Lung (tissue), 12 donors: ENCODE measurements around the gene KCNQ4. TPM values are rescaled to one million over a fixed set of nuclear protein-coding genes. Genes with fewer than 3 reads are reported as not detected.
A peak's percentile ranks its signal among the peaks of the same experiment; 100 is the strongest.

Experiments used
- ATAC-seq: fragments of 200-7000 bp; cut with Tn5 transposase; one replicate; pipeline ENCODE4 v1.9.1; 2020; ENCODE audit warnings: moderate number of reproducible peaks; ENCODE audit not compliant: insufficient read depth, low FRiP score
- DNase-seq, 3 donors: peaks; one replicate each; pipeline ENCODE4 v3.0.0-alpha.2; 2013 to 2017
- H3K27ac ChIP-seq, 2 donors: one replicate each; pipeline ENCODE4 v1.5.1; 2013; ENCODE audit warnings: mild to moderate bottlenecking in 2 of 2, moderate library complexity in 2 of 2, control low read depth in 1 of 2, inconsistent platforms in 1 of 2, low read depth in 1 of 2, low read length in 1 of 2
- H3K27me3 ChIP-seq, 3 donors: one replicate each; pipeline ENCODE4 v1.5.1; 2013; ENCODE audit warnings: low read length in 2 of 3; ENCODE audit not compliant: control insufficient read depth in 3 of 3, insufficient read depth in 3 of 3
- H3K36me3 ChIP-seq, 4 donors: one replicate each; pipeline ENCODE4 v1.5.1; 2013; ENCODE audit warnings: low read length in 4 of 4, mild to moderate bottlenecking in 1 of 4, moderate library complexity in 1 of 4; ENCODE audit not compliant: control insufficient read depth in 4 of 4, insufficient read depth in 4 of 4
- H3K4me1 ChIP-seq, 5 donors: one replicate each; pipeline ENCODE4 v1.5.1; 2013; ENCODE audit warnings: low read length in 5 of 5, mild to moderate bottlenecking in 2 of 5, moderate library complexity in 1 of 5; ENCODE audit not compliant: control insufficient read depth in 5 of 5, insufficient read depth in 5 of 5
- H3K4me3 ChIP-seq: one replicate; pipeline ENCODE4 v1.5.1; 2013; ENCODE audit warnings: mild to moderate bottlenecking, control low read depth, moderate library complexity
- H3K9ac ChIP-seq, 2 donors: one replicate each; pipeline ENCODE4 v1.5.1; 2013; ENCODE audit warnings: low read length in 2 of 2, control low read depth in 1 of 2; ENCODE audit not compliant: insufficient read depth in 1 of 2
- H3K9me3 ChIP-seq, 4 donors: one replicate each; pipeline ENCODE4 v1.5.1; 2013; ENCODE audit warnings: low read length in 3 of 4, mild to moderate bottlenecking in 1 of 4, moderate library complexity in 1 of 4; ENCODE audit not compliant: control insufficient read depth in 4 of 4, insufficient read depth in 3 of 4
- CTCF ChIP-seq: IDR thresholded peaks from 2 replicates; pipeline ENCODE4 v1.5.1; 2012; ENCODE audit warnings: mild to moderate bottlenecking; ENCODE audit errors: control extremely low read depth, extremely low read depth
- WGBS, 2 donors: extraction: QIAGEN DNeasy Blood & Tissue Kit; methylation state at CpG; one replicate each; pipeline ENCODE4 v1.1.7; 2013; 5-methylcytosine and 5-hydroxymethylcytosine counted together
- polyA plus RNA-seq, 2 donors: library from polyadenylated mRNA; stranded (reverse); fragments of 200-250 nt; gene quantifications; one replicate each; pipeline ENCODE4 v1.2.1, GENCODE V29; 2013
- total RNA-seq, 2 donors: library from RNA; depleted of rRNA in 1 of 2; stranded (reverse); fragments of >200 nt in 1 of 2; gene quantifications; one replicate each; pipeline ENCODE4 v1.2.1, GENCODE V29; 2014 to 2021
- donor health status: control.
- donor health status: control.
- donor health status: Bipolar disorder and iron deficiency.
- donor health status: healthy.
- donor health status: DM: yes; HTN: yes; CAD: no.

Gene KCNQ4
- total and polyA plus RNA-seq, 4 donors, result 0.54 to 0.98 (median 0.59) TPM

- H3K27ac ChIP-seq, result no peak overlapping the region
- H3K9ac ChIP-seq, result no peak overlapping the region
- no peak for DNase-seq
- peaks cover 0 to 38% (median 10%) of the 10 kb centered on the region in 5 donors for H3K4me1 ChIP-seq
- H3K36me3 ChIP-seq, result no peaks in the 10 kb centered on the region
- no peaks in the 10 kb centered on the region for H3K9me3 ChIP-seq
- TF ChIP-seq CTCF, result no peak
- WGBS, 2 donors, result 83 to 96% methylated on average over 9 of the region's 9 CpGs
- H3K27me3 ChIP-seq, result peaks cover 0 to 5% (median 0%) of the 10 kb centered on the region in 3 donors
- H3K4me3 ChIP-seq, result no peak overlapping the region
- ATAC-seq, result no peak
Observed at GRCh38 chr1:40786995-40787705, 3.6 kb downstream of the KCNQ4 start.

GRCh38 chr1:40787737-40788560 lies 4.4 kb downstream of the KCNQ4 start:
- no peak overlapping the region for H3K4me3 ChIP-seq
- WGBS, 2 donors, result 82 to 87% methylated on average over 19 of the region's 19 CpGs
- no peak for TF ChIP-seq CTCF
- H3K27me3 ChIP-seq, result peaks cover 0 to 3% (median 0%) of the 10 kb centered on the region in 3 donors
- H3K36me3 ChIP-seq, result no peaks in the 10 kb centered on the region
- H3K9me3 ChIP-seq, result no peaks in the 10 kb centered on the region
- H3K9ac ChIP-seq, result no peak overlapping the region
- ATAC-seq (no peak), DNase-seq (peak in 1 of 3 donors; percentile 56)
- peaks cover 0 to 31% (median 8%) of the 10 kb centered on the region in 5 donors for H3K4me1 ChIP-seq
- H3K27ac ChIP-seq, result no peak overlapping the region

GRCh38 chr1:40788561-40789341 lies 5.2 kb downstream of the KCNQ4 start:
- Histone ChIP-seq H3K36me3 (no peaks in the 10 kb centered on the region), H3K9ac (no peak overlapping the region), H3K4me1 (peaks cover 0 to 26% (median 4%) of the 10 kb centered on the region in 5 donors), H3K27me3 (no peaks in the 10 kb centered on the region), H3K9me3 (no peaks in the 10 kb centered on the region), H3K4me3 (no peak overlapping the region), H3K27ac (no peak overlapping the region)
- no peak for DNase-seq
- no peak for ATAC-seq
- no peak for TF ChIP-seq CTCF
- 91 to 92% methylated on average over 17 of the region's 17 CpGs for WGBS, 2 donors
